Measurements from ENCODE around the gene CNTN2. TPM values are rescaled to one million over a fixed set of nuclear protein-coding genes. Genes with fewer than 3 reads are reported as not detected.

CNTN2 gene
- total RNA-seq, 1 donor = not detected

DNA sequence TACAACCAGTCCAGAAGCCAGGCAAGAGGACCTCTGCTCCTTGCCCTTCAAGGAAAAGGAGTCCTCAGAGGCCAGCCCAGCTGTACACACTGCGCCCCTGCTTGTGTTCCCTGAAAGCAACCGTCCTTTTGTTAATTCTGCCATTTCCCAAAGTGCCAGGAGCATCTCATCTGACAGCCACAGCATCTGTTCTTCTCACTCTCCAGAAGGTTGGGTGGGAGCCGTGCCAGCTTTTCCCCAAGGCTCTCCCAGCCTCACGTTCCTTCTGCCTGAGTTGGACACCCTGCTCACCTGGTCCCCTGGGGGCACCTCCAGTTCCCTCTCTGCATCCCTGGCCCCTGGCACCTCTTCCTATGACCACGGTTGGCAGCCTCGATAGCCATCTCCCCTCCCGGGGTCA is 10.5 kb upstream of the CNTN2 start:
- TF ChIP-seq, protein P1, sequence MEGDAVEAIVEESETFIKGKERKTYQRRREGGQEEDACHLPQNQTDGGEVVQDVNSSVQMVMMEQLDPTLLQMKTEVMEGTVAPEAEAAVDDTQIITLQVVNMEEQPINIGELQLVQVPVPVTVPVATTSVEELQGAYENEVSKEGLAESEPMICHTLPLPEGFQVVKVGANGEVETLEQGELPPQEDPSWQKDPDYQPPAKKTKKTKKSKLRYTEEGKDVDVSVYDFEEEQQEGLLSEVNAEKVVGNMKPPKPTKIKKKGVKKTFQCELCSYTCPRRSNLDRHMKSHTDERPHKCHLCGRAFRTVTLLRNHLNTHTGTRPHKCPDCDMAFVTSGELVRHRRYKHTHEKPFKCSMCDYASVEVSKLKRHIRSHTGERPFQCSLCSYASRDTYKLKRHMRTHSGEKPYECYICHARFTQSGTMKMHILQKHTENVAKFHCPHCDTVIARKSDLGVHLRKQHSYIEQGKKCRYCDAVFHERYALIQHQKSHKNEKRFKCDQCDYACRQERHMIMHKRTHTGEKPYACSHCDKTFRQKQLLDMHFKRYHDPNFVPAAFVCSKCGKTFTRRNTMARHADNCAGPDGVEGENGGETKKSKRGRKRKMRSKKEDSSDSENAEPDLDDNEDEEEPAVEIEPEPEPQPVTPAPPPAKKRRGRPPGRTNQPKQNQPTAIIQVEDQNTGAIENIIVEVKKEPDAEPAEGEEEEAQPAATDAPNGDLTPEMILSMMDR (IDR thresholded peaks at IDR 0.05; ENCODE audit: extremely low read depth, low read depth, low read length) = no peak
- Histone ChIP-seq H2AFZ (ENCODE audit: low read length) (no peak overlapping the region), H3K27ac (ENCODE audit: low read depth, low read length) (no peak overlapping the region), H3K27me3 (ENCODE audit: insufficient read depth, low read length) (peaks cover 45% of the 10 kb centered on the region), H3K4me1 (ENCODE audit: insufficient read depth, low read length) (no peaks in the 10 kb centered on the region), H3K79me2 (ENCODE audit: insufficient read depth, low read length) (no peaks in the 10 kb centered on the region), H3K9me3 (ENCODE audit: low read depth, low read length) (no peaks in the 10 kb centered on the region), H3K36me3 (ENCODE audit: insufficient read depth, low read length) (no peaks in the 10 kb centered on the region), H3K4me2 (ENCODE audit: insufficient read depth, low read length) (no peak overlapping the region), H4K20me1 (ENCODE audit: insufficient read depth, low read length) (no peaks in the 10 kb centered on the region), H3K4me3 (ENCODE audit: insufficient read depth, low read length) (no peak overlapping the region)
- no peak for DNase-seq (ENCODE audit: insufficient read length, low spot score, missing footprints)

DNA sequence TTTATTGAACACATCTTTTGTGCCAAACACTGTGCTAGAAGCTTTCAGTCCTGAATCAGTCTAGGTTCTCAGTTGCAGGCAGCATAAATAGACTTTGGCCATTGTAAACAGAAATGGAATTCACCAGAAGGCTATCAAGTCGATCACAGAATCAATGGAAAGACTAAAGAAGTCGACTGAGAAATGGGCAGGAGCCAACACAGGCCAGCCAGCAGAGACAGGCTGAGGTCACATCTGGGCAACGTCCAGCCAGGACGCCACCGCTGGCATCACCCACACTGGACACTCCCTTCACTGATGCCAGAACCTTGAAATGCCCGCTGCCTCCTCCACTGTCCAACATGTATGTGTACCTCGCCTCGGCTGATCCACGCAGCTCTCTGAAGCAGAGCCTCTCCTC is 5.5 kb upstream of the CNTN2 start:
- Histone ChIP-seq H2AFZ (ENCODE audit: low read length) (no peak overlapping the region), H3K36me3 (ENCODE audit: insufficient read depth, low read length) (no peaks in the 10 kb centered on the region), H3K4me3 (ENCODE audit: insufficient read depth, low read length) (no peak overlapping the region), H4K20me1 (ENCODE audit: insufficient read depth, low read length) (no peaks in the 10 kb centered on the region), H3K27me3 (ENCODE audit: insufficient read depth, low read length) (peaks cover 37% of the 10 kb centered on the region), H3K79me2 (ENCODE audit: insufficient read depth, low read length) (no peaks in the 10 kb centered on the region), H3K9me3 (ENCODE audit: low read depth, low read length) (no peaks in the 10 kb centered on the region), H3K27ac (ENCODE audit: low read depth, low read length) (no peak overlapping the region), H3K4me2 (ENCODE audit: insufficient read depth, low read length) (no peak overlapping the region), H3K4me1 (ENCODE audit: insufficient read depth, low read length) (no peaks in the 10 kb centered on the region)
- no peak for DNase-seq (ENCODE audit: insufficient read length, low spot score, missing footprints)
- TF ChIP-seq, protein P1 (IDR thresholded peaks at IDR 0.05; ENCODE audit: extremely low read depth, low read depth, low read length) = no peak

DNA sequence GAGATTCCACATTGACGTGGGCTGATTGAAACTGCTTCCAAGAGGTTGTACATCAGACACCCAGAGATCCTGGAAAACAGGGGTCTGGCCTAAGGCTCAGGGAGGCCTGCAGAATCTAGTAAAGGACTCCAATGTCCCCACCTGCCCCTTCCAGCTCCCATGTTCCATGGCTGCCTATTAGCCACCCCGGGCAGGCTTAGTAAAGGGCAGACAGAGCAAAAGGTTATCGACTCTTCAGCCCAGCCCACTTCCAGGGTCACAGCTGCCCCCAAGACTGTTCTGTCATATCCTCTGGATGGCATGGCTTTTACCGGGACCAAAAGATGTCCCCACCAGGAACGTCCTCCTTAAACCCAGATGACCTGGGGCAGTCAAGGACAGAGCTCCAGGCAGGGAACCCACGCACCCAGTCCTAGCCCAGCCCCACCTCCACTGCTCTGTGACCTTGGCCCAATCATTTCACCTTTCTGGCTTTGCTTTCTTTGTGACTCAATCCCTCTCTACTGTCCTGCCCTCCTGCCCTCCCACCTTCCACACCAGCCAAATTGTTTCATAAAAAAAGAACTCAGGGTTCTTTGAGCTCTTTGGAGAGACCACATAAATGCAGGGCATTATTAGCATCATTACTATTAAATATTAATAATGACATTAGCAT is 4.8 kb upstream of the CNTN2 start:
- H3K9me3 ChIP-seq (ENCODE audit: low read depth, low read length) = no peaks in the 10 kb centered on the region
- no peak for DNase-seq (ENCODE audit: insufficient read length, low spot score, missing footprints)
- H3K36me3 ChIP-seq (ENCODE audit: insufficient read depth, low read length) = no peaks in the 10 kb centered on the region
- H2AFZ ChIP-seq (ENCODE audit: low read length) = no peak overlapping the region
- H3K27ac ChIP-seq (ENCODE audit: low read depth, low read length) = no peak overlapping the region
- H3K27me3 ChIP-seq (ENCODE audit: insufficient read depth, low read length) = peaks cover 36% of the 10 kb centered on the region
- no peak overlapping the region for H3K4me2 ChIP-seq (ENCODE audit: insufficient read depth, low read length)
- no peaks in the 10 kb centered on the region for H3K4me1 ChIP-seq (ENCODE audit: insufficient read depth, low read length)
- no peak overlapping the region for H3K4me3 ChIP-seq (ENCODE audit: insufficient read depth, low read length)
- H4K20me1 ChIP-seq (ENCODE audit: insufficient read depth, low read length) = no peaks in the 10 kb centered on the region
- H3K79me2 ChIP-seq (ENCODE audit: insufficient read depth, low read length) = no peaks in the 10 kb centered on the region
- TF ChIP-seq, protein P1 (IDR thresholded peaks at IDR 0.05; ENCODE audit: extremely low read depth, low read depth, low read length) = no peak

DNA sequence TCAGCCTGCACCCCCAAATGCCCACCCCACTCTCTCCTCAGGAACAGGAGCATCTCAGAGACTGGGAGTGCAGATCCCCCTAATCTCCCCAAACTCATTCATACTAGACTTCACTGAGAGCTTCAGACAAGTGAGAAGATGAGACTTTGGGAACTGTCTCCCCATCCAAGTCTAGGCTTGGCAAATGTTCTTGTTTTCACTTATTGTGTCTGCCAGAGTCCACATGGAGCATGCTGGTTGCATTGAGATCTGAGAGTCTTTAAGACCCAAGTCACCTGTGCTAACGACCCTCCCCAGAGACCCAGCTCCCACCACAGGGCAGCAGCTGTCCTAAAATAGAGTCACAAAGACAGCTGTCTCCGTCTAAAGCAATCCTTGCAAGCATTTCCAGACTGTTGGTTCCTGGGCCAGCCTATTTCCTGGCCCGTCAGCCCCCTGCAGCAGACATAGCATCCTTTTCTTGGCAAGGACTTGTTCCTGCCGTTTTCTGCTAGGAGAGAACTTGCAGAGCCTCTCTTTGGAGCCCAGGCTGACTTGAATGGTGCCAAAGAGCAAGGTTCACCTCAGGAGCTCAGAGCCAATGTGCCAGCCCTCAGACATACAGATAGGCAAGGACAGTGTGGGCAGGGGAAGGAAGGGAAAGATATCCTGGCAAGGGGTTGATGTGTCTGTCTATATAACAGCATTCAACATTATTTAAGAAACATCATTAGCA is 1.9 kb upstream of the CNTN2 start:
- Histone ChIP-seq H3K4me2 (ENCODE audit: insufficient read depth, low read length) (no peak overlapping the region), H3K27ac (ENCODE audit: low read depth, low read length) (no peak overlapping the region), H3K36me3 (ENCODE audit: insufficient read depth, low read length) (no peaks in the 10 kb centered on the region), H3K9me3 (ENCODE audit: low read depth, low read length) (no peaks in the 10 kb centered on the region), H3K4me3 (ENCODE audit: insufficient read depth, low read length) (no peak overlapping the region), H4K20me1 (ENCODE audit: insufficient read depth, low read length) (no peaks in the 10 kb centered on the region), H2AFZ (ENCODE audit: low read length) (no peak overlapping the region), H3K27me3 (ENCODE audit: insufficient read depth, low read length) (peaks cover 63% of the 10 kb centered on the region), H3K79me2 (ENCODE audit: insufficient read depth, low read length) (no peaks in the 10 kb centered on the region), H3K4me1 (ENCODE audit: insufficient read depth, low read length) (no peaks in the 10 kb centered on the region)
- TF ChIP-seq, protein P1 (IDR thresholded peaks at IDR 0.05; ENCODE audit: extremely low read depth, low read depth, low read length) = no peak
- no peak for DNase-seq (ENCODE audit: insufficient read length, low spot score, missing footprints)
